ENCODE data around the gene GOLGA6L10. TPM values are rescaled to one million over a fixed set of nuclear protein-coding genes. Genes with fewer than 3 reads are reported as not detected.
"Not testable (repeated sequence)": the region's sequence is repeated elsewhere in the genome, so short reads cannot be mapped to it uniquely, and the experiment has no call there.

Gene GOLGA6L10, protein sequence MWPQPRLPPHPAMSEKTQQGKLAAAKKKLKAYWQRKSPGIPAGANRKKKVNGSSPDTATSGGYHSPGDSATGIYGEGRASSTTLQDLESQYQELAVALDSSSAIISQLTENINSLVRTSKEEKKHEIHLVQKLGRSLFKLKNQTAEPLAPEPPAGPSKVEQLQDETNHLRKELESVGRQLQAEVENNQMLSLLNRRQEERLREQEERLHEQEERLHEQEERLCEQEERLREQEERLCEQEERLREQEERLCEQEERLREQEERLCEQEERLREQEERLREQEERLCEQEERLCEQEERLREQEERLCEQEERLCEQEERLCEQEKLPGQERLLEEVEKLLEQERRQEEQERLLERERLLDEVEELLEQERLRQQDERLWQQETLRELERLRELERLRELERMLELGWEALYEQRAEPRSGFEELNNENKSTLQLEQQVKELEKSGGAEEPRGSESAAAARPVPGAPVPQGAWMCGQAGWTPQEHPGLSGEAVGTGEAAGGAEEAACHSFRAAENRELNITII
- total RNA-seq (2014; rRNA removed; shearing (Covaris generic)), result 0.56 TPM in 1 of 2 replicates, not detected in the other

DNA sequence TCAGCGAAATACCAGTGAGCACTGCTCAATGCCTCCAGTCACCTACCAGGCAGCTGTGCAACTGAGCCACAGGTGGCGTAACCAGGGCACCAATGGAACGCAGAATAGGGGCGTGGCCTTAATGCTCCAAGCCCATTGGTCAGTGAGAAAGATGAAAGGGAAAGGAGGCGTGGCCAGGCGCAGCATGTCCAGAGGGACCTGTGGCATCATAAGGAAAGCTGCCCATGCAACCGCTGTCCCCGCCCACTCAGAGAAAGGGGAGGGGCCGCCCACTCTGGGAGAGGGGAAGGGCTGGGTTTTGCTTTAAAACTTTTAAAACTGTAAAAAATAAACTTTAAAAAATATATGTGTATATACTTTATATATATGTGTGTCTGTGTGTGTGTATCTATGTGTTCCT, at the start of gene GOLGA6L10:
TSS of gene GOLGA6L10 (minus strand) at position 101 of the 400 bp plus-strand sequence. CDS start at position 1, 100 bp downstream.
- DNase-seq (ENCODE audit: low spot score), result not testable (repeated sequence)

DNA sequence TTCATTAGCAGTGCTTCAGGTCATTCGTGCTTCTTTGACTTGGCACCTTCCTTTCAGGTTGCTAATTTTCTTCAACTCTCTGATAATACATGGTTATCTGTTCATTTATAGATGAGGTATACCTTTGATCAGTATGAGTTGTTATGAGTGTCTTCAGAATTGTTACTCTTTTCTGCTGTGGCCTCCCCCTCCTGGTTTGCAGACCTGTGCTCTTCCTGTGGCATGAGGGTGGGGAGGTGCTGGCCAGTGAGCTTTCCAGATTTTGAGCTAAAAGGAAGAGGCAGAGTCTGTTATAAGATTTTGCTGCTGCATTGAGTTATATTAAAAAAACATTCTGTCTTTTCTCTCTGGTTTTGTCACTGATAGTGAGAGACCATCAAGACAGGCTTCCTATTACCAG, 49.5 kb upstream of the GOLGA6L10 start:
- no peak for DNase-seq (ENCODE audit: low spot score)

DNA sequence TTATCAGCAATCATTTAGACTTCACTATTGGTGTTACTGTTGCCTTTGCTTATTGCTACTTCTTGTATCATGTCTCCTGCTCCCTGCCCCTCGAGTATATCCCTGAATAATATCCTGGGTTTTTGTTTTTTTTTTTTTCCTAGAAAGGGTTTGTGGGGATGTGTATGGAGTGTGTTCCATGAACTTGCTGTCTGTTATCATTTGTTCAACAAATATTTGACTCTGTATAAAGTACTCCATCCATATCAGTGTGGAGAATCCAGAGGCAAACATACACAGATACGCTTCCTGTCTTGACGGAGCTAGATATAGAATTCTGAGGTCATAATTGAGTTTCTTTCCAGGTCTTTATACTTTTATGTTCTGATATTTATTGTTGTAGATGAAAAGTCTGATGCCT, 48.5 kb upstream of the GOLGA6L10 start:
- no peak for DNase-seq (ENCODE audit: low spot score)

DNA sequence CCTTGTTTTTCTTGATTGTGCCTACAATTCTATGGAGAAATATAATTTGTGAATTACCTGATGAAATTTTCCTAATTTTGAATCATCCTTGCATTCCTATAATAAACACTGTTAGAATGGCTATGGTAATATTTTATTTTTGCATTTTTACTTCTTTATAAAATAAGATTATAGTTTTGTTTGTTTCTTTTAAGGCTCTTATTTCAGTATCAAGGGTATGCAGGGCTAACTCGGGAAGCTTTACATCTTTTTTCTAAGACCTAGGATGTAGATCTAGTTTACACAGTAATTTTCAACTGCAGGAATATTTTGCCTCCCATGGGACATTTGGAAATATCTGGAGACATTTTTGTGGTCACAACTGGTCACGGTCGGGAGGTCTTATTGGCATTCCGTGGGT, 46.5 kb upstream of the GOLGA6L10 start:
- not testable (repeated sequence) for DNase-seq (ENCODE audit: low spot score)

- DNase-seq (ENCODE audit: low spot score), result no peak
Measured at GRCh38 chr15:82393671-82394070, 44.4 kb upstream of the GOLGA6L10 start.

GRCh38 chr15:82392077-82392476, 42.8 kb upstream of the GOLGA6L10 start:
- not testable (repeated sequence) for DNase-seq (ENCODE audit: low spot score)

DNA sequence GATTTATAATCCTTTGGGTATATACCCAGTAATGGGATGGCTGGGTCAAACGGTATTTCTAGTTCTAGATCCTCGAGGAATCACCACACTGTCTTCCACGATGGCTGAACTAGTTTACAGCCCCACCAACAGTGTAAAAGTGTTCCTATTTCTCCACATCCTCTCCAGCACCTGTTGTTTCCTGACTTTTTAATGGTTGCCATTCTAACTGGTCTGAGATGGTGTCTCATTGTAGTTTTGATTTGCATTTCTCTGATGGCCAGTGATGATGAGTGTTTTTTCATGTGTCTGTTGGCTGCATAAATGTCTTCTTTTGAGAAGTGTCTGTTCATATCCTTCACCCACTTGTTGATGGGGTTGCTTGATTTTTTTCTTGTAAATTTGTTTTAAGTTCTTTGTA, 40.9 kb upstream of the GOLGA6L10 start:
- DNase-seq (ENCODE audit: low spot score), result not testable (repeated sequence)

DNA sequence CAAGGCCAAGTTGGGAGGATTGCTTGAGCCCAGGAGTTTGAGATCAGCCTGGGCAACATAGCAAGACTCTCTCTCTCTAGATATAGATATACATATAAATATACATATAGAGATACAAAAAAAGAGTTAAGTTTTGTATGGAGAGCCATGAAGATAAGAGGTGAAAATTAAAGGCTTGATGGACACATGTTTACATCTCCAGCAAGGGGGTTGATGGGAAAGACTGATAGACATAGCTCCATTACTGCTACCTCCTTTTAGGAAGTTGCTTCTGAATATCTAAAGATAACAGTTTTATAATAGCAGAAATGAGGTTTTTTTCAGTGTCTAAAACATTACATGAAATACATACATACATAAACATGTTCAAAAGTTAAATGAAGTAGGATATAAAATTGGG, 37.9 kb upstream of the GOLGA6L10 start:
- DNase-seq (ENCODE audit: low spot score), result not testable (repeated sequence)

- DNase-seq (ENCODE audit: low spot score), result not testable (repeated sequence)
Measured at GRCh38 chr15:82381330-82381955, 32.2 kb upstream of the GOLGA6L10 start.

DNA sequence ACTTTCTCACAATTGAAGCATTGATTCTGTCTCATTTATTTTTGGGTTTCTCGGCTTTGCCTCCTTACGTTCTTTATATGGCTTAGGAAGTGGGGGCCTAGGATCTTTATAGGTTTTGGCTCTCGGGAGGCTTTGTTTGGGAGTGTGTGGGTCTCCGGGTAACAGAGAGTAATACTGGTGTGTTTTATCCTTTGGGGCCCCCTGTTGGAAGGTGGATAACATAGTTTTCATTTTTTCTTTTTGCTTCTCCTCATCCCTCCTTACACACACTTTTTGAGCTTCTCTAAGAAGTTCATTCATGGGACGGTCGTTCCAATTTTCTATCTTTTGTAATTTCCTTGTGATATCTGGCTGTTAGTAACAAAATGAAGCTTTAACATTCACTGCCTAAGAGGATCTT, 30.3 kb upstream of the GOLGA6L10 start:
- not testable (repeated sequence) for DNase-seq (ENCODE audit: low spot score)

GRCh38 chr15:82373661-82374060, 24.4 kb upstream of the GOLGA6L10 start:
- not testable (repeated sequence) for DNase-seq (ENCODE audit: low spot score)

DNA sequence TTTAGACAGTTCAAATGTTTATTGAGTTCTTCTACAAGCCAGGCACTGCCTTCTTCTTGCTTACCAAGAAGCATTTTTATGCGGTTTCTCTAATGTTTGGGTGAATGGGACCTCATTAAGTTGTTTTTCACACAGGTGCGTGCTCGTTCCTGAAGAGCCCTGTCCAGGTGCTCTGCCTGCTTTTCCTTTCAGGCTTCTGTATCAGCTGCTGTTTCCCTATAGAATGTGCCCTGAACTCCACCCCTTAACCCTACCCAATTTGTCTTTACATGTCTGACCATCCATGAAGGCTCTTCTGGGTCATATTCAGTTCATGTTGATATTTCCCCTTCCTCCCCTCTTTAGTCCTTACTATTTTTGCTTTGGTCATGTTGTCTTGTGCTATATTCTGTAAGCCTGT, 22.4 kb upstream of the GOLGA6L10 start:
- no peak for DNase-seq (ENCODE audit: low spot score)

DNA sequence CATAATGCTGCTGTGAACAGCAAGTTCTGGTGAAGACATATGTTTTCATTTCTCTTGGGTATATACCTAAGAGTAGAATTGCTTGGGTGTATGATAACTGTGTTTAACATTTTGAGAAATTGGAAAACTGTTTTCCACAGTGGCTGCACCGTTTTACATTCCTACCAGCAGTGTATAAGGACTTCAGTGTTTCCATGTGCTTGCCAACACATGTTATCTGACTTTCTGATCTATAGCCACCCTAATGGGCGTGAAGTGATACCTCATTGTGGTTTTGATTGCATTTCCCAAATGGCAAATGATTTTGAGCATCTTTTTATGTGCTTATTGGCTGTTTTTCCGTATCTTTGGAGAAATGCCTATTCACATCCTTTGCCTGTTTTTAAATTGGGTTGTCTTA, 18.5 kb upstream of the GOLGA6L10 start:
- not testable (repeated sequence) for DNase-seq (ENCODE audit: low spot score)

GRCh38 chr15:82365692-82366323, 16.5 kb upstream of the GOLGA6L10 start:
- not testable (repeated sequence) for DNase-seq (ENCODE audit: low spot score)

DNA sequence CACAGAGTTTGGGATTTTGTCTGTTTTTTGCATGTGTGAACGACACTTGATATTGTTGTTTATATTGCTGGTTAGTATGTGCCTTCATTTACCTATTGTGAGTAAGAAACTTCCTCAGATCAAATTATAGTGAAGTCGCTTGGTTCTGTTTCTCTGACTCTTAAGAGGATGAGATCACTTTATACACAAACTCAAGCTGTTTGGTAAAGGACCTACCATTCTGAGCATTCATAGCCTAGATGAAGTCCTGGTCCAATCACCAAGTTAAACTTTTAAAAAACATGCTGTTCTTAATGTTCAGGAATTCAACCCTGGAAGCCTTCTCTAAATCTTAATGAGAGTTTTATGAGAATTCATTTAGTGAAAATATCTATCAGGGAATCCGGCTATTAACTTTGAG, 15.3 kb upstream of the GOLGA6L10 start:
- DNase-seq (ENCODE audit: low spot score), result not testable (repeated sequence)

- DNase-seq (ENCODE audit: low spot score), result not testable (repeated sequence)
Measured at GRCh38 chr15:82362790-82363189, 13.5 kb upstream of the GOLGA6L10 start.

GRCh38 chr15:82360618-82361017, 11.3 kb upstream of the GOLGA6L10 start:
- not testable (repeated sequence) for DNase-seq (ENCODE audit: low spot score)

GRCh38 chr15:82355055-82355454, 5.8 kb upstream of the GOLGA6L10 start:
- DNase-seq (ENCODE audit: low spot score), result not testable (repeated sequence)

GRCh38 chr15:82354546-82354945, 5.3 kb upstream of the GOLGA6L10 start:
- DNase-seq (ENCODE audit: low spot score), result not testable (repeated sequence)

- DNase-seq (ENCODE audit: low spot score), result not testable (repeated sequence)
Measured at GRCh38 chr15:82347645-82348044, 1.6 kb downstream of the GOLGA6L10 start.

DNA sequence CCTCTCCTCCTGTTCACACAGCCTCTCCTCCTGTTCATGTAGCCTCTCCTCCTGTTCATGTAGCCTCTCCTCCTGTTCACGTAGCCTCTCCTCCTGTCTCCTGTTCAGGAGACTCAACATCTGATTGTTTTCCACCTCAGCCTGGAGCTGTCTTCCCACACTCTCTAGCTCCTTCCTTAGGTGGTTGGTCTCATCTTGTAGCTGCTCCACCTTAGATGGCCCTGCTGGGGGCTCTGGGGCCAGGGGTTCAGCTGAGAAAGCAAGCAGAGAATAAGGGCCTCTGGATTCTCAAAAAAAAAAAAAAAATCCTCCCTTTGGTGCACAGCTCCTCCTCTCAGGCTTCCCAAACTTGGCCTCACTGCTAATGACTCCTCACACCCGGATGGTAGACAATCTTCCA, 4.1 kb downstream of the GOLGA6L10 start:
- DNase-seq (ENCODE audit: low spot score), result not testable (repeated sequence)

GRCh38 chr15:82344421-82344820, 4.9 kb downstream of the GOLGA6L10 start:
- not testable (repeated sequence) for DNase-seq (ENCODE audit: low spot score)

Data from H4 (cell line).